ENCODE measurements around the gene SPATA46. TPM values are rescaled to one million over a fixed set of nuclear protein-coding genes. Genes with fewer than 3 reads are reported as not detected.

Gene SPATA46
- total and polyA plus RNA-seq, 2 of the 8 experiments (the other 6 are each of a cell fraction or from before 2014, with no cell fraction given), result not detected

DNA sequence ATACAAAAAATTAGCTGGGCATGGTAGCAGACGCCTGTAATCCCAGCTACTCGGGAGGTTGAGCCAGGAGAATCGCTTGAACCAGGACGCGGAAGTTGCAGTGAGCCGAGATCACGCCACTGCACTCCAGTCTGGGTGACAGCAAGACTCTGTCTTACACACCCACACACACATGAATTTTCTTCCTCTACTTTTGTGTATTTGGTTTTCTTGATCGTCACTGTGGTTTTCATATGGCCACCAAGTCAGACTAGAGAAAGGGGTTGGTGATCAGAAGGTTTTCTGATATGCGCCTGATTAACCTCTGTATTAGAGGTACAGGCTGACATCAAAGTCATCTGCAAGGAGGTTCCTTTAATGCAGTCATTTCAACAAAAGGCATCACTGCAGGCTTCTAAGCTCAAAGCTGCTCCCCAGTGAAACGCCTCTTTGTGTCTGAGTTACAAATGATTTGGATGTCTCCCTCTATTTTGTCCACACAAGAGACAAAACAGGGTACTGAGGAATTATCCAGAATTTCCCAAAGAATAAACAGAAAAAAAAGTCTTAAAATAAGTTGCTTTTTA lies 24.2 kb upstream of the SPATA46 start:
- no peak overlapping the region for H3K4me2 ChIP-seq (ENCODE audit: insufficient read depth in 1 of 2, low read depth in 2 of 2, low read length in 2 of 2)
- no peak overlapping the region for H2BK20ac ChIP-seq (ENCODE audit: low read length)
- H3K4me3 ChIP-seq (ENCODE audit: extremely low read depth in 1 of 4, insufficient read depth in 2 of 4, low read depth in 3 of 4, low read length in 4 of 4), result no peak overlapping the region
- no peaks in the 10 kb centered on the region for H3K79me1 ChIP-seq (ENCODE audit: low read depth, low read length)
- H3K18ac ChIP-seq (ENCODE audit: extremely low read depth, low read length), result no peak overlapping the region
- H3K23me2 ChIP-seq (ENCODE audit: low read depth, low read length), result no peaks in the 10 kb centered on the region
- no peak for FAIRE-seq
- TF ChIP-seq POU5F1 (IDR thresholded peaks at IDR 0.05; ENCODE audit: low read depth, low read length) (no peak), SP4 (IDR thresholded peaks at IDR 0.05; ENCODE audit: low read length) (no peak), RBBP5 (IDR thresholded peaks at IDR 0.05; ENCODE audit: borderline replicate concordance, low read depth, low read length) (no peak), MAX (IDR thresholded peaks at IDR 0.05) (no peak), SP2 (IDR thresholded peaks at IDR 0.05; ENCODE audit: low read length) (no peak), GTF2F1 (IDR thresholded peaks at IDR 0.05; ENCODE audit: borderline replicate concordance, low read depth, low read length) (no peak), EP300 (IDR thresholded peaks at IDR 0.05; ENCODE audit: borderline replicate concordance in 1 of 2, low read depth in 2 of 2, low read length in 2 of 2) (no peak), RAD21 (IDR thresholded peaks at IDR 0.05 in 1 of 2, conservative IDR thresholded peaks at IDR 0.05 in 1 of 2; ENCODE audit: low read depth in 2 of 2, low read length in 2 of 2) (no peak)
- H3K9ac ChIP-seq (replicated peaks in 1 of 4; ENCODE audit: extremely low read depth in 1 of 4, low read depth in 3 of 4, low read length in 3 of 4), result no peak overlapping the region
- no peaks in the 10 kb centered on the region for H3K9me3 ChIP-seq (ENCODE audit: insufficient read depth in 2 of 2, low read depth in 1 of 2, low read length in 1 of 2)
- no peak overlapping the region for H4K91ac ChIP-seq (replicated peaks; ENCODE audit: insufficient read length, low read length)
- no peak overlapping the region for H3K23ac ChIP-seq (ENCODE audit: insufficient read length)
- H3K14ac ChIP-seq (ENCODE audit: insufficient read length), result no peak overlapping the region
- no peak overlapping the region for H2BK5ac ChIP-seq (ENCODE audit: low read depth, low read length)
- no peak overlapping the region for H4K8ac ChIP-seq (ENCODE audit: extremely low read depth, insufficient read depth, low read length)
- DNase-seq (ENCODE audit: low read depth in 1 of 2, low spot score in 2 of 2), result no peak
- no peak overlapping the region for H2BK120ac ChIP-seq (replicated peaks; ENCODE audit: low read depth, low read length)
- no peak overlapping the region for H2BK15ac ChIP-seq (ENCODE audit: low read length)
- no peaks in the 10 kb centered on the region for H3K79me2 ChIP-seq (ENCODE audit: control insufficient read depth in 1 of 2, insufficient read depth in 2 of 2, low read length in 2 of 2)
- H4K20me1 ChIP-seq (replicated peaks in 1 of 2; ENCODE audit: control insufficient read depth in 1 of 2, insufficient read depth in 2 of 2, low read length in 2 of 2), result no peaks in the 10 kb centered on the region
- H3K27ac ChIP-seq (ENCODE audit: low read depth, low read length), result no peak overlapping the region
- no peak overlapping the region for H4K5ac ChIP-seq (ENCODE audit: insufficient read length, low read depth, low read length)
- 90% methylated on average over 10 of the region's 10 CpGs; no CpG with 5 or more reads in 1 of the 2 experiments for WGBS, 2 experiments (ENCODE audit: extremely low coverage in 1 of 2, insufficient coverage in 1 of 2, insufficient read length in 1 of 2, insufficient replicate concordance in 2 of 2, low coverage in 1 of 2, low lambda C conversion rate in 2 of 2, missing lambda C conversion rate in 1 of 2)
- POLR2A ChIA-PET (ENCODE audit: partially characterized antibody), result no interaction called here
- H3K36me3 ChIP-seq (ENCODE audit: control insufficient read depth in 2 of 4, insufficient read depth in 4 of 4, low read length in 3 of 4), result no peaks in the 10 kb centered on the region
- no peak overlapping the region for H3K4ac ChIP-seq (replicated peaks; ENCODE audit: insufficient read length, low read depth, low read length)
- no peak overlapping the region for H2AK5ac ChIP-seq (ENCODE audit: low read depth, low read length)
- H3K56ac ChIP-seq (replicated peaks; ENCODE audit: insufficient read length, low read depth, low read length), result no peak overlapping the region
- CTCF ChIA-PET (ENCODE audit: partially characterized antibody), result interaction anchor here (1.1 to 2.1 kb wide), 2 partner anchors 10 to 360 kb away, joined by 3 to 11 read pairs; no protein-coding TSS in a partner anchor
- peaks cover 2 to 13% (median 5%) of the 10 kb centered on the region in 4 experiments; a peak in 3 of 7 replicates for H3K4me1 ChIP-seq (replicated peaks in 1 of 4; ENCODE audit: control insufficient read depth in 3 of 4, insufficient read depth in 4 of 4, low read length in 3 of 4)
- no peak overlapping the region for H2AFZ ChIP-seq (ENCODE audit: low read length)
- no peak overlapping the region for H2BK12ac ChIP-seq (ENCODE audit: low read depth, low read length)
- H3K27me3 ChIP-seq (replicated peaks in 1 of 4; ENCODE audit: control insufficient read depth in 3 of 4, extremely low read depth in 1 of 4, insufficient read depth in 3 of 4, low read length in 3 of 4), result no peaks in the 10 kb centered on the region
